Neural progenitor cell (in vitro differentiated cells): ENCODE data around the gene HSPB2.

Experiments used
- CTCF ChIP-seq: fragments of 200-600 bp; sonication (generic); IDR thresholded peaks from 2 replicates; pipeline ENCODE4 v1.5.1; 2017; ENCODE audit warnings: antibody characterized with exemption, mild to moderate bottlenecking
- EZH2 ChIP-seq: fragments of 200-600 bp; sonication (generic); IDR thresholded peaks from 2 replicates; pipeline ENCODE4 v1.6.1; 2017; ENCODE audit warnings: antibody characterized with exemption, mild to moderate bottlenecking, moderate library complexity

GRCh38 chr11:111906680-111907079, 5.9 kb upstream of the HSPB2 start:
- TF ChIP-seq CTCF, result no peak
- TF ChIP-seq EZH2, result no peak
